Hepatocyte (in vitro differentiated cells): ENCODE measurements around the gene POU3F1. TPM values are rescaled to one million over a fixed set of nuclear protein-coding genes. Genes with fewer than 3 reads are reported as not detected.

Source experiments
- DNase-seq: peaks from one replicate; pipeline ENCODE4 v3.0.0-alpha.2; 2016; ENCODE audit warnings: low spot score
- H2AFZ ChIP-seq: fragments of 200-600 bp; sonication (generic); 2 replicates; pipeline ENCODE4 v1.6.0; 2016; ENCODE audit warnings: antibody characterized with exemption, mild to moderate bottlenecking
- H3K27ac ChIP-seq: fragments of 200-600 bp; sonication (generic); 2 replicates; pipeline ENCODE4 v1.5.1; 2016; ENCODE audit warnings: mild to moderate bottlenecking
- H3K27me3 ChIP-seq: fragments of 200-600 bp; sonication (generic); 2 replicates; pipeline ENCODE4 v1.6.1; 2016
- H3K36me3 ChIP-seq: fragments of 200-600 bp; sonication (generic); replicated peaks from 2 replicates; pipeline ENCODE4 v1.5.1; 2016; ENCODE audit warnings: low read depth; ENCODE audit not compliant: insufficient read depth
- H3K4me1 ChIP-seq: fragments of 200-600 bp; sonication (generic); 2 replicates; pipeline ENCODE4 v1.5.1; 2016; ENCODE audit warnings: mild to moderate bottlenecking, moderate library complexity; ENCODE audit not compliant: insufficient read depth
- H3K4me2 ChIP-seq: fragments of 200-600 bp; sonication (generic); 2 replicates; pipeline ENCODE4 v1.6.0; 2016
- H3K4me3 ChIP-seq: fragments of 200-600 bp; sonication (generic); 2 replicates; pipeline ENCODE4 v1.5.1; 2016; ENCODE audit warnings: mild to moderate bottlenecking
- H3K79me2 ChIP-seq: fragments of 200-600 bp; sonication (generic); 2 replicates; pipeline ENCODE4 v1.6.0; 2017; ENCODE audit warnings: mild to moderate bottlenecking
- H3K9me2 ChIP-seq: fragments of 200-600 bp; sonication (generic); replicated peaks from 2 replicates; pipeline ENCODE4 v1.6.0; 2017; ENCODE audit warnings: mild to moderate bottlenecking; ENCODE audit not compliant: insufficient read depth
- H3K9me3 ChIP-seq: fragments of 200-600 bp; sonication (generic); 2 replicates; pipeline ENCODE4 v1.5.1; 2016; ENCODE audit warnings: low read depth, mild to moderate bottlenecking
- H4K20me1 ChIP-seq: fragments of 200-600 bp; sonication (generic); 2 replicates; pipeline ENCODE4 v1.6.0; 2016; ENCODE audit warnings: mild to moderate bottlenecking; ENCODE audit not compliant: insufficient read depth, poor library complexity, severe bottlenecking
- EZH2 ChIP-seq: fragments of 200-600 bp; sonication (generic); IDR thresholded peaks from 2 replicates; pipeline ENCODE4 v1.6.1; 2016; ENCODE audit warnings: antibody characterized with exemption, mild to moderate bottlenecking, borderline replicate concordance
- EZH2phosphoT487 ChIP-seq: fragments of 200-600 bp; sonication (generic); IDR thresholded peaks from one replicate; pipeline ENCODE4 v1.6.1; 2018; ENCODE audit warnings: antibody characterized with exemption, mild to moderate bottlenecking, low read depth, moderate library complexity; ENCODE audit not compliant: unreplicated experiment, severe bottlenecking
- WGBS: methylation state at CpG from one replicate; pipeline ENCODE4 v1.1.6; 2016; ENCODE audit warnings: low lambda C conversion rate; ENCODE audit errors: missing lambda C conversion rate; 5-methylcytosine and 5-hydroxymethylcytosine counted together
- polyA plus RNA-seq: library from polyadenylated mRNA; unstranded; fragments of >200 nt; fragmentation: Nextera tagmentation; extraction: Ambion mirVana; gene quantifications from 2 replicates; pipeline ENCODE4 v1.2.1, GENCODE V29; 2016
- total RNA-seq: library from RNA; depleted of rRNA; stranded (reverse); fragments of >200 nt; gene quantifications from 2 replicates; pipeline ENCODE4 v1.2.3, GENCODE V29; 2014
- TF ChIP-seq, protein P1 (sequence below): fragments of 200-600 bp; sonication (generic); IDR thresholded peaks from 2 replicates; pipeline ENCODE4 v1.5.1; 2016; ENCODE audit warnings: antibody characterized with exemption, mild to moderate bottlenecking; ENCODE audit not compliant: poor library complexity

Gene POU3F1
- total and polyA plus RNA-seq, 2 experiments from 2014 or later: 0.73 TPM; not detected in 1

GRCh38 chr1:38000529-38001455 is 45.8 kb downstream of the POU3F1 start:
- Histone ChIP-seq H3K36me3 (no peaks in the 10 kb centered on the region), H3K79me2 (peaks cover 47% of the 10 kb centered on the region)
- DNase-seq: peak; percentile 70

DNA sequence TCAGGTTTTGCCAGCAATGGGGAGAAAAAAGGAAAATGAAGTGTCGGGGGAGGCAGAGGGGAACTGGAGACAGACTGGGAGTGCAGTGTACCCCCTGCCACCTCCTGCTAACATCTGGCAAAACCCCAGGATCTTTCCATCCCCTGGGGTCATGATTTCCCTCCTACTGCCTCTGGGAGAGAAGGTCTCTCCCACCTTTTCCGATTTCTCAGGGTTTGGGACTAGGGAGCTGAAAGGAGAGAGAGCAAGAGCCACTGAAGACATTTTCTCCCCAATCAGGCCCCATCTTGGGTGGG is 46.4 kb downstream of the POU3F1 start:
- Histone ChIP-seq H3K4me2 (peak overlapping the region; percentile 68), H2AFZ (no peak overlapping the region), H3K36me3 (no peaks in the 10 kb centered on the region), H3K9me2 (no peaks in the 10 kb centered on the region), H4K20me1 (no peaks in the 10 kb centered on the region), H3K79me2 (peaks cover 47% of the 10 kb centered on the region), H3K27me3 (no peaks in the 10 kb centered on the region), H3K27ac (peak overlapping the region; percentile 97), H3K4me1 (peaks cover 51% of the 10 kb centered on the region), H3K4me3 (no peak overlapping the region), H3K9me3 (no peaks in the 10 kb centered on the region)
- no peak for DNase-seq
- no peak for TF ChIP-seq EZH2phosphoT487
- TF ChIP-seq EZH2: no peak
- WGBS: 47% methylated on average over 2 of the region's 2 CpGs

More at GRCh38 chr1:38000529-38001455, 45.8 kb downstream of the POU3F1 start:
- peaks cover 51% of the 10 kb centered on the region for H3K4me1 ChIP-seq
- H3K27me3 ChIP-seq: no peaks in the 10 kb centered on the region
- H3K9me2 ChIP-seq: no peaks in the 10 kb centered on the region
- no peaks in the 10 kb centered on the region for H3K9me3 ChIP-seq
- 52% methylated on average over 13 of the region's 13 CpGs for WGBS
- TF ChIP-seq EZH2phosphoT487 (no peak), EZH2 (no peak)
- TF ChIP-seq, protein P1, sequence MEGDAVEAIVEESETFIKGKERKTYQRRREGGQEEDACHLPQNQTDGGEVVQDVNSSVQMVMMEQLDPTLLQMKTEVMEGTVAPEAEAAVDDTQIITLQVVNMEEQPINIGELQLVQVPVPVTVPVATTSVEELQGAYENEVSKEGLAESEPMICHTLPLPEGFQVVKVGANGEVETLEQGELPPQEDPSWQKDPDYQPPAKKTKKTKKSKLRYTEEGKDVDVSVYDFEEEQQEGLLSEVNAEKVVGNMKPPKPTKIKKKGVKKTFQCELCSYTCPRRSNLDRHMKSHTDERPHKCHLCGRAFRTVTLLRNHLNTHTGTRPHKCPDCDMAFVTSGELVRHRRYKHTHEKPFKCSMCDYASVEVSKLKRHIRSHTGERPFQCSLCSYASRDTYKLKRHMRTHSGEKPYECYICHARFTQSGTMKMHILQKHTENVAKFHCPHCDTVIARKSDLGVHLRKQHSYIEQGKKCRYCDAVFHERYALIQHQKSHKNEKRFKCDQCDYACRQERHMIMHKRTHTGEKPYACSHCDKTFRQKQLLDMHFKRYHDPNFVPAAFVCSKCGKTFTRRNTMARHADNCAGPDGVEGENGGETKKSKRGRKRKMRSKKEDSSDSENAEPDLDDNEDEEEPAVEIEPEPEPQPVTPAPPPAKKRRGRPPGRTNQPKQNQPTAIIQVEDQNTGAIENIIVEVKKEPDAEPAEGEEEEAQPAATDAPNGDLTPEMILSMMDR: no peak
- H2AFZ ChIP-seq: no peak overlapping the region
- H4K20me1 ChIP-seq: no peaks in the 10 kb centered on the region
- no peak overlapping the region for H3K4me3 ChIP-seq
- peak overlapping the region; percentile 97 for H3K27ac ChIP-seq
- peak overlapping the region; percentile 68 for H3K4me2 ChIP-seq

DNA sequence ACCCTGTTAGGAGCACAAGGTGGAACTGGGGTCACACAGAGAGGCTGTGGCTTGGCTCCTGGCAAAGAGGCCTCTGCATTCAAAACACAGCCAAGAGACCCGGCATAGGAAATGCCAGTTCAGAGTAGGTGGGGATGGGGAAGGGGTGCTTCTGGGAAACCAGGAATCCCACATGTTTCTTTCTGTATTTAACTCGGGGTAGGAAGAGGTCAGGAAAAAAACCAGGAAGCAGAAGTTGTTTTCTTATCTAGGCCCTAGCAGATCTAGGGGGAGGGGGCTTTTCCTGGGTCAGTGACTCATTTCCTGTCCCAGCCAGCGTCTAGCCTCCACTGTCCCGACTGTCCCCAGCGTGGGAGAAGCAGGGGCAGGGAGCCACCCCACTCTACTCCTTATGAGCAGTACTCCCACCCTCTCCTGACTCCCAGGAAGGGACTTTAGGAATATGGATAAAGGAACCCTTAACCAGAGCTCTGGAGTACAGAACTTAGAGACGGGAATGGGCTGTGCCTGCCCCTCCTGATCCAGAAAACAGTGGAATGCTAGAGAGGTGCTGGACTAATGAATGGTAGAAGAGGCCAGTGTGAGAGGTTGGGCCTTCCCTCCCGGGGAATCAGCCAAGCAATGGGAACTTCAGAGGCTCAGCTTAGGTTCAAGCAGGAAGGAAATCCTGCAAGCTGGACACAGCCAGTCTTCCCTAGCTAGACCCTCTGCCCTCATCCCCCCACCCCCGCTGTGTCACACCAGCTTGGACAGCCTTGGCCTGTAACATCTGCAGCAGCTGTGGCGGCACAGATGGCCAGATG is 47.0 kb downstream of the POU3F1 start:
- Histone ChIP-seq H3K4me1 (peaks cover 50% of the 10 kb centered on the region), H3K9me2 (no peaks in the 10 kb centered on the region), H3K4me3 (no peak overlapping the region), H3K27me3 (no peaks in the 10 kb centered on the region), H3K4me2 (peak overlapping the region; percentile 68), H3K36me3 (no peaks in the 10 kb centered on the region), H4K20me1 (no peaks in the 10 kb centered on the region), H2AFZ (peak overlapping the region; percentile 13), H3K9me3 (no peaks in the 10 kb centered on the region), H3K79me2 (peaks cover 43% of the 10 kb centered on the region), H3K27ac (peak overlapping the region; percentile 97)
- DNase-seq: peak; percentile 70
- WGBS: 24% methylated on average over 9 of the region's 9 CpGs
- TF ChIP-seq, protein P1: no peak
- TF ChIP-seq EZH2 (no peak), EZH2phosphoT487 (no peak)
